ENCODE data around the gene KHDC4. TPM values are rescaled to one million over a fixed set of nuclear protein-coding genes. Genes with fewer than 3 reads are reported as not detected.
A peak's percentile ranks its signal among the peaks of the same experiment; 100 is the strongest.

KHDC4 gene
- total RNA-seq, 1 donor from 2014 or later, result 48.2 TPM

GRCh38 chr1:155968051-155968400 is 33.8 kb upstream of the KHDC4 start:
- Histone ChIP-seq H3K4me1 (ENCODE audit: insufficient read depth, low read length) (peaks cover 47% of the 10 kb centered on the region), H2AFZ (ENCODE audit: low read depth, low read length) (no peak overlapping the region), H3K4me2 (ENCODE audit: low read length) (peak overlapping the region; percentile 39), H3K9me3 (ENCODE audit: insufficient read depth, low read depth, low read length) (no peaks in the 10 kb centered on the region), H3K9ac (ENCODE audit: low read length) (peak overlapping the region; percentile 38), H3K27ac (ENCODE audit: low read depth, low read length) (peak overlapping the region; percentile 14), H4K20me1 (ENCODE audit: insufficient read depth, low read length) (peaks cover 85% of the 10 kb centered on the region), H3K36me3 (ENCODE audit: insufficient read depth, low read length) (peaks cover 50% of the 10 kb centered on the region), H3K27me3 (ENCODE audit: insufficient read depth, low read length) (no peaks in the 10 kb centered on the region), H3K79me2 (ENCODE audit: insufficient read depth, low read length) (peaks cover 83% of the 10 kb centered on the region), H3K4me3 (ENCODE audit: insufficient read depth, low read depth, low read length) (no peak overlapping the region)
- peaks cover 28% of the 10 kb centered on the region for H3K36me3 Mint-ChIP-seq (ENCODE audit: low read depth, unreplicated experiment)
- no peak overlapping the region for H3K4me3 Mint-ChIP-seq (ENCODE audit: unreplicated experiment)
- peak overlapping the region; percentile 24 for H3K27ac Mint-ChIP-seq (ENCODE audit: unreplicated experiment)
- no peaks in the 10 kb centered on the region for H3K27me3 Mint-ChIP-seq (ENCODE audit: low read depth, unreplicated experiment)
- peaks cover 39% of the 10 kb centered on the region for H3K4me1 Mint-ChIP-seq (ENCODE audit: low read depth, unreplicated experiment)
- FAIRE-seq (no peak), DNase-seq (ENCODE audit: low read depth) (no peak)
- no peaks in the 10 kb centered on the region for H3K9me3 Mint-ChIP-seq (ENCODE audit: unreplicated experiment)
- TF ChIP-seq EZH2 (IDR thresholded peaks at IDR 0.05; ENCODE audit: insufficient read depth, low read length) (no peak), CTCF (IDR thresholded peaks at IDR 0.05; ENCODE audit: insufficient read depth, low read depth, low read length) (no peak)

GRCh38 chr1:155967341-155968050 is 33.3 kb upstream of the KHDC4 start:
- Histone ChIP-seq H3K4me1 (ENCODE audit: insufficient read depth, low read length) (peaks cover 53% of the 10 kb centered on the region), H4K20me1 (ENCODE audit: insufficient read depth, low read length) (peaks cover 85% of the 10 kb centered on the region), H3K27me3 (ENCODE audit: insufficient read depth, low read length) (no peaks in the 10 kb centered on the region), H3K36me3 (ENCODE audit: insufficient read depth, low read length) (peaks cover 55% of the 10 kb centered on the region), H3K9ac (ENCODE audit: low read length) (peak overlapping the region; percentile 38), H3K79me2 (ENCODE audit: insufficient read depth, low read length) (peaks cover 82% of the 10 kb centered on the region), H3K4me2 (ENCODE audit: low read length) (peak overlapping the region; percentile 39), H2AFZ (ENCODE audit: low read depth, low read length) (no peak overlapping the region), H3K27ac (ENCODE audit: low read depth, low read length) (peak overlapping the region; percentile 45), H3K4me3 (ENCODE audit: insufficient read depth, low read depth, low read length) (no peak overlapping the region), H3K9me3 (ENCODE audit: insufficient read depth, low read depth, low read length) (no peaks in the 10 kb centered on the region)
- TF ChIP-seq CTCF (IDR thresholded peaks at IDR 0.05; ENCODE audit: insufficient read depth, low read depth, low read length) (no peak), EZH2 (IDR thresholded peaks at IDR 0.05; ENCODE audit: insufficient read depth, low read length) (no peak)
- Mint-ChIP-seq H3K4me1 (ENCODE audit: low read depth, unreplicated experiment) (peaks cover 42% of the 10 kb centered on the region), H3K4me3 (ENCODE audit: unreplicated experiment) (no peak overlapping the region), H3K27me3 (ENCODE audit: low read depth, unreplicated experiment) (no peaks in the 10 kb centered on the region), H3K36me3 (ENCODE audit: low read depth, unreplicated experiment) (peaks cover 26% of the 10 kb centered on the region), H3K27ac (ENCODE audit: unreplicated experiment) (peak overlapping the region; percentile 77), H3K9me3 (ENCODE audit: unreplicated experiment) (no peaks in the 10 kb centered on the region)
- FAIRE-seq (no peak), DNase-seq (ENCODE audit: low read depth) (no peak)

GRCh38 chr1:155966750-155967149 is 32.5 kb upstream of the KHDC4 start:
- Histone ChIP-seq H3K79me2 (ENCODE audit: insufficient read depth, low read length) (peaks cover 82% of the 10 kb centered on the region), H3K9ac (ENCODE audit: low read length) (peak overlapping the region; percentile 38), H3K4me1 (ENCODE audit: insufficient read depth, low read length) (peaks cover 53% of the 10 kb centered on the region), H2AFZ (ENCODE audit: low read depth, low read length) (no peak overlapping the region), H3K4me3 (ENCODE audit: insufficient read depth, low read depth, low read length) (no peak overlapping the region), H3K27me3 (ENCODE audit: insufficient read depth, low read length) (no peaks in the 10 kb centered on the region), H3K36me3 (ENCODE audit: insufficient read depth, low read length) (peaks cover 59% of the 10 kb centered on the region), H3K9me3 (ENCODE audit: insufficient read depth, low read depth, low read length) (no peaks in the 10 kb centered on the region), H4K20me1 (ENCODE audit: insufficient read depth, low read length) (peaks cover 81% of the 10 kb centered on the region), H3K27ac (ENCODE audit: low read depth, low read length) (no peak overlapping the region), H3K4me2 (ENCODE audit: low read length) (no peak overlapping the region)
- TF ChIP-seq CTCF (IDR thresholded peaks at IDR 0.05; ENCODE audit: insufficient read depth, low read depth, low read length) (no peak), EZH2 (IDR thresholded peaks at IDR 0.05; ENCODE audit: insufficient read depth, low read length) (no peak)
- H3K27me3 Mint-ChIP-seq (ENCODE audit: low read depth, unreplicated experiment), result no peaks in the 10 kb centered on the region
- FAIRE-seq, result no peak
- peaks cover 48% of the 10 kb centered on the region for H3K4me1 Mint-ChIP-seq (ENCODE audit: low read depth, unreplicated experiment)
- no peaks in the 10 kb centered on the region for H3K9me3 Mint-ChIP-seq (ENCODE audit: unreplicated experiment)
- H3K27ac Mint-ChIP-seq (ENCODE audit: unreplicated experiment), result no peak overlapping the region
- peaks cover 30% of the 10 kb centered on the region for H3K36me3 Mint-ChIP-seq (ENCODE audit: low read depth, unreplicated experiment)
- H3K4me3 Mint-ChIP-seq (ENCODE audit: unreplicated experiment), result no peak overlapping the region
- no peak for DNase-seq (ENCODE audit: low read depth)
